Fibroblast of lung (primary cell): ENCODE results near the gene HAGH.
"Not testable (repeated sequence)": the region's sequence is repeated elsewhere in the genome, so short reads cannot be mapped to it uniquely, and the experiment has no call there.

Experiments
- CTCF ChIP-seq, 2 donors: IDR thresholded peaks in 1 of 2; conservative IDR thresholded peaks in 1 of 2; 1 replicate in 1 of 2; 2 replicates in 1 of 2; pipeline ENCODE4 v1.5.1; 2011 to 2012; ENCODE audit warnings: low read length in 2 of 2, control low read depth in 1 of 2, inconsistent platforms in 1 of 2, low read depth in 1 of 2, mild to moderate bottlenecking in 1 of 2
- EZH2 ChIP-seq: IDR thresholded peaks from 2 replicates; pipeline ENCODE4 v1.5.1; 2012; ENCODE audit warnings: low read length, control low read depth, mild to moderate bottlenecking; ENCODE audit errors: missing control alignments

GRCh38 chr16:1876066-1876465 lies 49.4 kb upstream of the HAGH start:
- TF ChIP-seq CTCF (conservative IDR thresholded peaks at IDR 0.05 in 1 of 2, IDR thresholded peaks at IDR 0.05 in 1 of 2; ENCODE audit: low read depth in 1 of 2, low read length in 2 of 2); EZH2: not testable (repeated sequence)
